CD4-positive, alpha-beta T cell treated with Interleukin-12 subunit alpha and Interleukin-12 subunit beta, for 1 hour (primary cell): ENCODE measurements around the gene GPR132.
"Not testable (repeated sequence)": the region's sequence is repeated elsewhere in the genome, so short reads cannot be mapped to it uniquely, and the experiment has no call there.

Experiments used
- DNase-seq: peaks from one replicate; pipeline ENCODE4 v3.0.0-alpha.2; 2020

The GPR132 gene

DNA sequence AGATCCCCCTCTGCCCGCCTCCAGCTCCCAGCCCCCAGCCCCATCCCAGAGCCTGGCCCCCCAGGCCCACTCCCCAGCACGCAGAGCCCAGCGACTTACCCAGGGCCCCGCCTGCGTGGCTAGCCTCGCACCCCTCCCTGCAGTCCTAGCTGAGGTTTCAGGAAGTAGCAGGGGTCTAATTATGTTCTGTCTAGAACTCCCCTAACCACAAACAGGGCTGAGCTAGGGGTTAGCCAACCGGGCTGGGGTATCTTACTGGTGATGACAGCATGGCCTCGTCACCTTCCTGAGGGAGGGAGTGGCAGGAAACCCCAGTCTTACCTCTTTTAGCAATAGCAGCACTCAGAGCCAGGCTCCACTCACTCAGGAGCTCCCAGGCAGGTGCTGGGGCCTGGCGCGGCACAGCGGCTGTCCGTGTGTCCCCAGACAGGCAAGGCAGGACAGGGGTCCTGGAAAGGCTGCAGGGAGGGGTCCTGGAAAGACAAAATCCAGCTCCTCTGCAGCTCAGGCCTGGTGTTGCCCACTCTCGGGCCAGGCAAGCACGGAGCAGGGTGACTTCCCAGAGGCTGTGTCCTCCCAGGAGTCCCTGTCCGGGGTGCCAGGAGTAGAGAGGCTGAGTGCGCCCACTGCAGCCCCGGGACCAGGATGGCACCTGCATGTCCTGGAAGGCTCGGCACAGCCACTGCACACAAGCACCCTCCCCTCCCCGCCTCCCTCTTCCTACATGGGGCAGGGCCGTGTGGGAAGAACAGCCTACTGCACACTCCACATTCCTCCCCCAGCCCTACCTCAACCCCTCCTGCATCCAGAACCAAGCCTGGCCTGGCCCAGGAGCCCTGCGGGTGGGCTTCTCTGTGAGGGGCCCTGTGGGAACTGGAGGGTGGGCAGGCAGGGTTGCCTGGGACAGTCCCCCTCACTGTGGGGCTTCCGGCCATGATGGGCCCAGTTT lies at the start of gene GPR132:
Gene GPR132 (minus strand): TSS at position 151 of the 949 bp plus-strand sequence. CDS start 10,010 bp downstream, outside the sequence.
- DNase-seq: peak; percentile 96

- not testable (repeated sequence) for DNase-seq
These were observed 44.0 kb upstream of the GPR132 start for GRCh38 chr14:105109243-105109642.

DNA sequence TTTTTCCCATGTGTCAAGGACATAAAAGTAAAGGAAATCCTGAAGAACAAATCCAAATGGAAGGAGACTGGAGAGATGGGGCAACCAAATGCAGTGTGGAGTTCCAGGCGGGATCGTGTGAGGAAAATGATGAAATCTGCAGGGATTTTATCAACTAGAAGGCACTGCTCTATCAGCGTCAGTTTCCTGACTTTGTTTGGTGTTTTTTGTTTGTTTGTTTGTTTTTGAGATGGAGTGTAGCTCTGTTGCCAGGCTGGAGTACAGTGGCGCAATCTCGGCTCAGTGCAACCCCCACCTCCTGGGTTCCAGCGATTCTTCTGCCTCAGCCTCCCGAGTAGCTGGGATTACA lies 43.3 kb upstream of the GPR132 start:
- DNase-seq: no peak

GRCh38 chr14:105107781-105108515 lies 42.7 kb upstream of the GPR132 start:
- no peak for DNase-seq

GRCh38 chr14:105107351-105107750 lies 42.1 kb upstream of the GPR132 start:
- no peak for DNase-seq

GRCh38 chr14:105105158-105105557 lies 39.9 kb upstream of the GPR132 start:
- no peak for DNase-seq

DNA sequence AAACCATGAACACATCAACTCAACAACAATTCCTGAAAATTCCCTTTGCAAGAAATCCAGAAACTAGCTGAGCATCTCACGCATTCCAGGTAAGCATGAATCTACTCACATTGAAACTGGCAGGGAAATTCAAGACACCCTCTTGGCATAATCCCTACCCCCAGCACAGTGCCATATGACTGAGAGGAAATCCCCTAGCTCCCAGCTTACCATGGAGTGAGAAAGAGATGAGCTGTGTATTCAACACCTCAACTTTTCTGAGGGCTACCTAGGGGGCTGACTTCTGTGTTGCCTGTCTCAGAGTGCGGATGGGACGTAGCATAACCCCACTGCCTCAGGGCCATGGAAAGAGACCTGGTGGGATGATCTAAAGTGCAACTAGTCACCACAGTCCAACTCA lies 37.7 kb upstream of the GPR132 start:
- DNase-seq: no peak

- DNase-seq: no peak
These were observed 37.2 kb upstream of the GPR132 start for GRCh38 chr14:105102361-105102870.

- DNase-seq: no peak
These were observed 35.7 kb upstream of the GPR132 start for GRCh38 chr14:105100910-105101309.

- no peak for DNase-seq
These were observed 34.5 kb upstream of the GPR132 start for GRCh38 chr14:105099778-105100177.

- no peak for DNase-seq
These were observed 33.1 kb upstream of the GPR132 start for GRCh38 chr14:105098316-105098715.

DNA sequence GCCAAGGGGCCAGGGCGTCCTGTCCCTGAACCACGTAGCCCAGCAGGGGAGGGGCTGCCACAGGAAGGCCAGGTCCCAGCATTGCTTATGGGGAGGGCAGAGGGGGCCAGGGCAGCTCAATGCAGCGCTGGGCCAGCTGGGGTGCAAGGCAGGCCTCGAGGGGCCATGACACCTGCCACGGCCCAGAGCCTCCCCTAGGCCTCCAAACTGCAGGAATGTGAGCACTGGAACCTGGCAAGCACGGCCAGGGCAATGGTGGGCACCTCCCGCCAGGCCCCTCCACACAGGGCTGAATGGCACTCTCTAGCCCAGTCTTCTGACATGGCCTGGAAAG lies 32.5 kb upstream of the GPR132 start:
- no peak for DNase-seq

- DNase-seq: no peak
These were observed 31.1 kb upstream of the GPR132 start for GRCh38 chr14:105096206-105096875.

- DNase-seq: no peak
These were observed 30.1 kb upstream of the GPR132 start for GRCh38 chr14:105095236-105095805.

DNA sequence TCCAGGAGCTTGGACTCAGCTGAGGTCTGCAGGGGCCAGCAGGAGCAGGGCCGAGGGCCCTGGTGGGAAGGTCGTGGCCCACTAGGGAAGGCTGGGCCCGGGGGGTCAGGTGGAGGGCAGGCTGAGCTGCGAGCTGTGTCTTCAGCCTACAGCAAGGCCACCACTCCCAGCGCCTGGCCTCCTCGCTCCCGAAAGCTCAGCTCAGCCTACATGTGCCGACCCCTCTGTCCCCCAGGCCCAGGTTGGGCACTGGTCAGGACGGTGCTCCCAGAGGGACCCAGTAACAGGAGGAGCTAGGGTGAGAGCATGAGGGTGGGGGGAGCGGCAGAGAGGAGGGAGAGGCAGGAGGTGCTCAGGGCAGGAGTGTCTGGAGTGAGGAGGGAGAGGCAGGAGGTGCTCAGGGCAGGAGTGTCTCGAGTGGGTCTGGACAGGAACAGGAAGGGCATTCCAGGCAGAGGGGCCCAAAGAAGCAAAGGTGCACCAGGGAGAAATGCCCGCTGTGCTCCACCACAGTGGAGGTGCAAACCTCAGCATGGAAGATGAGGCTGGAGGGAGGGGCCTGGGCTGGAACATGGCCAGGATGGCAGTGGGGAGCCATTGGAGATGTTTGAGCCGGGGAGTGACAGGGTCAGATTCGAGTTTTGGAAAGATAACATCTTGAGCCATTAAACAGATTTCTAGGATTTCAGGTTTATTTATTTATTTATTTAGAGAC lies 29.1 kb upstream of the GPR132 start:
- no peak for DNase-seq

- peak; percentile 78 for DNase-seq
These were observed 28.4 kb upstream of the GPR132 start for GRCh38 chr14:105093431-105094192.

DNA sequence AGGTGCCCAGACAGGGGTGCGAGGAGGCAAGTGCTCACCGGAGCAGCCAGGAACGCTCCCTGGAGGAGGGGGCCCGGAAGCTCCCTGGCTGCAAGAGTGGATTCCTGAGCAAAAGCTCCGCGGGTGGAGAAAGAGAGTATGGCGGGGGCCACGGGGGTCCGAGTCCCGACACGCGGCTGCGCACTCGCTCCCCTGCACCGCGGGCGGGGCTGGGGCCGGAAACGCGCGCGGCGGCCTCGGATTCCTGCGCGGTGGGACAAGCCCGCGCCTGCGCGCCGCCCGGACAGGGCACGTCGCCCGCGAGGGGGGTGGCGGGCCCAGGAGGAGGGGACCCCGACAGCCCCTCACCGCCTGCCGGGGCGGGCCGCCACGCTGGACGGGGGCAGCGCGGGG lies 27.8 kb upstream of the GPR132 start:
- DNase-seq: peak; percentile 78

DNA sequence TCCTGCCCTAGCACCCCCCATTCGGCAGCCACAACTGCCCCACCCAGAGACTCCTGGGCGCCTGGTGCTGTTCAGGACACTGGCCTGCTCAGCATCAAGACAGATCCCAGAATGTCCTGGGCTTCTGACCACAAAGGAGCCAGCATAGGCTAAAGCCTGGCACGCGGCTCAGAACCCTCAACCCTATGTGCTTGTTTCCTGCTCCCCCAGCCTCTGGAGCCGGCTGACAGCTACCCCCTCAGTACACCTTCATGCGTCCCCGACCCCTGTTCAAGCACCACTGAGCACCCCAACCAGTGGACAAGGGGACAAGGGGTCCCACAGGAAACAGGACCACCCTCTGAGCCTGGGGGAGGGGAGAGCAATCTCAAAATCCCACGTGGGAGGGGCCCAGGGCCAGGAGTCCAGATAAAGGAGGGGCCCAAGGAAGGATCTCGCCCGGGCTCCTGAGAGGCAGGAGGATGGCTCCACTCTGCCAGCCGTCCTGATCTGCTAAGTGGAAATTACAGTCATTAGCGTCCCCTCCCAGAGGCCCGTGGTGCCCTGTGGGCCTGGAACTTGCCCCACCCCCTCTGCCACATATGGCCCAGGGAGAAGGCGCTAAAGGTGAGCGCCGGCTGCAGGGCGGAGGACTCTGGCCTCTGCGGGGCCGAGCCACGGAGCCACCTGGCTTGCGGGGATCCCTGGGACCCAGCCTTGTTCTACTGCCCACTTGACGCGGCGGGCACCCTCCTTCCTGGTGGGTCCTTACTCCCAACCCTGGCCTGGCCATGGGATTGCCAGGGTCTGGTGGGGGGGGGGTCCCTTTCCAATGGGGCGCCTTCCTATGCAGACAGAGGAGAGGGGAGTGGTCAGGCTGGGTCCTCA lies 27.2 kb upstream of the GPR132 start:
- DNase-seq: no peak

DNA sequence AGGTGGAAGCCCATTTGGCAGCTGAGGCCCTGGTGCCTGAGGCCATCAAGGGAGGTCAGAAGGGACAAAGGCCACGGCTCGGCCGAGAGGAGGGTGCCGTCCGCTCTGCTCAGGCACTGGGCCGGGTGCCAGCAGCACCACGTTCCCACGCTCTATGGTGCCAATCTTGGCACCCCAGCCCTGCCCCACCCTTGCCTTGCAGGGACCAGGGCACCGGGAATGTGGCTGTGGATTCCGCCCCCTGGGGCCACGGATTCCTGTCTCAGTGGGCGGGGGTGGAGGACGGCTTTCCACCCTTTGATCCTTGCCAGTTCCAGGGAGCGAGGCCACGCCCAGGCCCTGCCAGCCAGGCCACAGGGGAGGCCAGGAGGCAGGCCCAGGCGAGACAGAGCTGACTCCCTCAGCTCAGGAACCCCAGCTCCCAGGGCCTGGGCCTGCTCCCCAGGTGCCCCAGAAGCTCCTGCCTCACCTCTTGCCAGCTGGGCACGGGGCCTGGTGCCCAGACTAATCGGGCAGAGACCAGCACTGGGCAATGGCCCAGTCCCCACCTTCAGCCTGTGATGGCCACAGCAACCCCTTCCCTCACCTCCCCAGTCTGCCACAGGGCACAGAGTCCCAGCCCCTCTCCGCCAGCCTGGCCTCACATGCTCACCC lies 26.4 kb upstream of the GPR132 start:
- no peak for DNase-seq

DNA sequence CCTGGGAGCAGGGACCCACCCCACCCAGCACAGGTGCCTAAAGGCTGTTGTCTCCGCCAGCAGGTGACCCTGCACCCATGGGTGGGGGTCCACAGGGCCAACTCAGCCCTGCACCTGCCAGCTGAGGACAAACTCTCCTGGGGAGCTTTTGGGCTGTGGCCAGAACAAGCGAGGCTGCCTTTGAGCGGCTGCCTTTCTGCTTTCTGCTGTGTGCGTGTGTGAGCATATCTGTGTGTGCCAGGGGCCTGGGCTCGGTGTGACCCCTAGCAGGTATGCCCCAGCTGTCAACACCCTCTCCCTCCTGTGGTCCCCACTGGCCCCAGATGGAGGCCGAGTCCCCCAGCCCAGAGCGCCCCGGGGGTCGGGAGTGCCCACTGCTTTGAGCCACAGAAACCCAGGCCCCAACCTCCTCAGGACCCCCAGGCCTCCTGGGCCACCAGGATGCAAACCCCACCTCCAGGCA lies 25.9 kb upstream of the GPR132 start:
- no peak for DNase-seq
